Astrocyte of the cerebellum (primary cell): Measurements from ENCODE around the gene PLK3.
A peak's percentile ranks its signal among the peaks of the same experiment; 100 is the strongest.

ENCODE experiments used
- DNase-seq: peaks from one replicate; pipeline ENCODE4 v3.0.0-alpha.2; 2011; ENCODE audit warnings: low read depth
- H3K4me3 ChIP-seq: 2 replicates; pipeline ENCODE4 v1.5.1; 2011; ENCODE audit warnings: mild to moderate bottlenecking, low read depth, low read length, moderate library complexity
- CTCF ChIP-seq: IDR thresholded peaks from 2 replicates; pipeline ENCODE4 v1.5.1; 2012; ENCODE audit warnings: low read length, low read depth, moderate library complexity, mild to moderate bottlenecking; ENCODE audit errors: missing control alignments
- in situ Hi-C: cut with HindIII; loops from 2 replicates; pipeline ENCODE4 v1.10.0; 2017; ENCODE audit warnings: low sequenced_read_pairs

Gene PLK3

GRCh38 chr1:44806025-44806703, 6.0 kb downstream of the PLK3 start:
- DNase-seq: no peak
- TF ChIP-seq CTCF: no peak
- in situ Hi-C loops: no loop called here
- H3K4me3 ChIP-seq: no peak overlapping the region

- TF ChIP-seq CTCF: no peak
- in situ Hi-C loops: no loop called here
- H3K4me3 ChIP-seq: peak within 1 kb of the TSS; percentile 9
- DNase-seq: no peak
These were observed 6.7 kb downstream of the PLK3 start, which contains the start of gene DYNLT4 for GRCh38 chr1:44806704-44807363. TSS of gene DYNLT4 (minus strand) at chr1:44807351. CDS start at chr1:44806668, 683 bp downstream.

GRCh38 chr1:44807364-44808062, 7.3 kb downstream of the PLK3 start:
- TF ChIP-seq CTCF: no peak
- DNase-seq: peak; percentile 99
- in situ Hi-C loops: no loop called here
- peak overlapping the region; percentile 9 for H3K4me3 ChIP-seq

GRCh38 chr1:44808063-44808937, 8.1 kb downstream of the PLK3 start, which contains the start of gene BTBD19:
TSS of gene BTBD19 (plus strand) at chr1:44808523. CDS start at chr1:44808821, 298 bp downstream.
- peak within 1 kb of the TSS; percentile 23 for H3K4me3 ChIP-seq
- no peak for TF ChIP-seq CTCF
- in situ Hi-C loops: no loop called here
- DNase-seq: peak; percentile 85

GRCh38 chr1:44808938-44809917, 9.1 kb downstream of the PLK3 start:
- H3K4me3 ChIP-seq: peak overlapping the region; percentile 23
- in situ Hi-C loops: no loop called here
- DNase-seq: no peak

More at GRCh38 chr1:44808938-44809917, 9.1 kb downstream of the PLK3 start:
- no peak for TF ChIP-seq CTCF
